HCT116 (cell line): ENCODE measurements around the gene GAGE12E.
"Not testable (repeated sequence)": the region's sequence is repeated elsewhere in the genome, so short reads cannot be mapped to it uniquely, and the experiment has no call there.

Source experiments
- EZH2 ChIP-seq: fragments of 200-600 bp; sonication (generic); IDR thresholded peaks from 2 replicates; pipeline ENCODE4 v1.6.1; 2017; ENCODE audit warnings: antibody characterized with exemption, mixed run types
- JUND ChIP-seq: IDR thresholded peaks from 2 replicates; pipeline ENCODE4 v1.6.1; 2012
- POLR2A ChIP-seq: IDR thresholded peaks from 2 replicates; pipeline ENCODE4 v1.7.0; 2011; ENCODE audit warnings: borderline replicate concordance; ENCODE audit not compliant: insufficient read depth, insufficient read length; ENCODE audit errors: extremely low read depth
- POLR2AphosphoS5 ChIP-seq: IDR thresholded peaks from 2 replicates; pipeline ENCODE4 v1.6.1; 2011; ENCODE audit warnings: mild to moderate bottlenecking, low read depth, low read length, moderate library complexity
- SP1 ChIP-seq: IDR thresholded peaks from 2 replicates; pipeline ENCODE4 v1.6.1; 2012; ENCODE audit warnings: low read depth
- SRF ChIP-seq: IDR thresholded peaks from 2 replicates; pipeline ENCODE4 v1.6.1; 2012; ENCODE audit warnings: low read depth
- ZNF274 ChIP-seq: fragments of 200-500 bp; sonication (Bioruptor generic); IDR thresholded peaks from 2 replicates; pipeline ENCODE4 v1.6.1; 2014; ENCODE audit warnings: mild to moderate bottlenecking, low read depth, low read length, inconsistent platforms
- TF ChIP-seq, protein P1 (sequence below): IDR thresholded peaks from 2 replicates; pipeline ENCODE4 v1.6.1; 2012; ENCODE audit warnings: low read depth
- TF ChIP-seq, protein P2 (sequence below): IDR thresholded peaks from 2 replicates; pipeline ENCODE4 v1.6.1; 2011; ENCODE audit warnings: mild to moderate bottlenecking, low read length, moderate library complexity; ENCODE audit not compliant: insufficient replicate concordance; ENCODE audit errors: extremely low read depth
- TF ChIP-seq, protein P3 (sequence below), 3 experiments: fragments of 200-600 bp in 1 of 3; sonication (generic) in 1 of 3; IDR thresholded peaks in 2 of 3; conservative IDR thresholded peaks in 1 of 3; 2 replicates each; pipeline ENCODE4 v1.5.1; 2012 to 2017; ENCODE audit warnings: low read depth in 2 of 3, low read length in 2 of 3, antibody characterized with exemption in 1 of 3, borderline replicate concordance in 1 of 3, control low read depth in 1 of 3, mild to moderate bottlenecking in 1 of 3, mixed read lengths in 1 of 3, mixed run types in 1 of 3, moderate library complexity in 1 of 3; ENCODE audit not compliant: insufficient read depth in 1 of 3

DNA sequence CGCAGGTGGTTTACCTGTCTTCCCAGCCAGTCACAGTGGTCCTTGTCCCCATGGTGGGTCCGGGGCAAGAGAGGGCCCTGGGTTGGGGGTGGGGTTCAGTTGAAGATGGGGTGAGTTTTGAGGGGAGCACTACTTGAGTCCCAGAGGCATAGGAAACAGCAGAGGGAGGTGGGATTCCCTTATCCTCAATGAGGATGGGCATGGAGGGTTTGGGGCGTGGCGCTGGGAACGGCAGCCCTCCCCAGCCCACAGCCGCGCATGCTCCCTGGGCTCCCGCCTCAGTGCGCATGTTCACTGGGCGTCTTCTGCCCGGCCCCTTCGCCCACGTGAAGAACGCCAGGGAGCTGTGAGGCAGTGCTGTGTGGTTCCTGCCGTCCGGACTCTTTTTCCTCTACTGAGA, 19.2 kb upstream of the GAGE12E start, which contains the start of gene GAGE12C:
- TF ChIP-seq, protein P1, sequence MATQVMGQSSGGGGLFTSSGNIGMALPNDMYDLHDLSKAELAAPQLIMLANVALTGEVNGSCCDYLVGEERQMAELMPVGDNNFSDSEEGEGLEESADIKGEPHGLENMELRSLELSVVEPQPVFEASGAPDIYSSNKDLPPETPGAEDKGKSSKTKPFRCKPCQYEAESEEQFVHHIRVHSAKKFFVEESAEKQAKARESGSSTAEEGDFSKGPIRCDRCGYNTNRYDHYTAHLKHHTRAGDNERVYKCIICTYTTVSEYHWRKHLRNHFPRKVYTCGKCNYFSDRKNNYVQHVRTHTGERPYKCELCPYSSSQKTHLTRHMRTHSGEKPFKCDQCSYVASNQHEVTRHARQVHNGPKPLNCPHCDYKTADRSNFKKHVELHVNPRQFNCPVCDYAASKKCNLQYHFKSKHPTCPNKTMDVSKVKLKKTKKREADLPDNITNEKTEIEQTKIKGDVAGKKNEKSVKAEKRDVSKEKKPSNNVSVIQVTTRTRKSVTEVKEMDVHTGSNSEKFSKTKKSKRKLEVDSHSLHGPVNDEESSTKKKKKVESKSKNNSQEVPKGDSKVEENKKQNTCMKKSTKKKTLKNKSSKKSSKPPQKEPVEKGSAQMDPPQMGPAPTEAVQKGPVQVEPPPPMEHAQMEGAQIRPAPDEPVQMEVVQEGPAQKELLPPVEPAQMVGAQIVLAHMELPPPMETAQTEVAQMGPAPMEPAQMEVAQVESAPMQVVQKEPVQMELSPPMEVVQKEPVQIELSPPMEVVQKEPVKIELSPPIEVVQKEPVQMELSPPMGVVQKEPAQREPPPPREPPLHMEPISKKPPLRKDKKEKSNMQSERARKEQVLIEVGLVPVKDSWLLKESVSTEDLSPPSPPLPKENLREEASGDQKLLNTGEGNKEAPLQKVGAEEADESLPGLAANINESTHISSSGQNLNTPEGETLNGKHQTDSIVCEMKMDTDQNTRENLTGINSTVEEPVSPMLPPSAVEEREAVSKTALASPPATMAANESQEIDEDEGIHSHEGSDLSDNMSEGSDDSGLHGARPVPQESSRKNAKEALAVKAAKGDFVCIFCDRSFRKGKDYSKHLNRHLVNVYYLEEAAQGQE, result not testable (repeated sequence)
- TF ChIP-seq, protein P2, sequence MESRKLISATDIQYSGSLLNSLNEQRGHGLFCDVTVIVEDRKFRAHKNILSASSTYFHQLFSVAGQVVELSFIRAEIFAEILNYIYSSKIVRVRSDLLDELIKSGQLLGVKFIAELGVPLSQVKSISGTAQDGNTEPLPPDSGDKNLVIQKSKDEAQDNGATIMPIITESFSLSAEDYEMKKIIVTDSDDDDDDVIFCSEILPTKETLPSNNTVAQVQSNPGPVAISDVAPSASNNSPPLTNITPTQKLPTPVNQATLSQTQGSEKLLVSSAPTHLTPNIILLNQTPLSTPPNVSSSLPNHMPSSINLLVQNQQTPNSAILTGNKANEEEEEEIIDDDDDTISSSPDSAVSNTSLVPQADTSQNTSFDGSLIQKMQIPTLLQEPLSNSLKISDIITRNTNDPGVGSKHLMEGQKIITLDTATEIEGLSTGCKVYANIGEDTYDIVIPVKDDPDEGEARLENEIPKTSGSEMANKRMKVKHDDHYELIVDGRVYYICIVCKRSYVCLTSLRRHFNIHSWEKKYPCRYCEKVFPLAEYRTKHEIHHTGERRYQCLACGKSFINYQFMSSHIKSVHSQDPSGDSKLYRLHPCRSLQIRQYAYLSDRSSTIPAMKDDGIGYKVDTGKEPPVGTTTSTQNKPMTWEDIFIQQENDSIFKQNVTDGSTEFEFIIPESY, result not testable (repeated sequence)
- not testable (repeated sequence) for TF ChIP-seq EZH2, SP1, JUND, SRF, POLR2A, ZNF274, POLR2AphosphoS5
- TF ChIP-seq, protein P3, sequence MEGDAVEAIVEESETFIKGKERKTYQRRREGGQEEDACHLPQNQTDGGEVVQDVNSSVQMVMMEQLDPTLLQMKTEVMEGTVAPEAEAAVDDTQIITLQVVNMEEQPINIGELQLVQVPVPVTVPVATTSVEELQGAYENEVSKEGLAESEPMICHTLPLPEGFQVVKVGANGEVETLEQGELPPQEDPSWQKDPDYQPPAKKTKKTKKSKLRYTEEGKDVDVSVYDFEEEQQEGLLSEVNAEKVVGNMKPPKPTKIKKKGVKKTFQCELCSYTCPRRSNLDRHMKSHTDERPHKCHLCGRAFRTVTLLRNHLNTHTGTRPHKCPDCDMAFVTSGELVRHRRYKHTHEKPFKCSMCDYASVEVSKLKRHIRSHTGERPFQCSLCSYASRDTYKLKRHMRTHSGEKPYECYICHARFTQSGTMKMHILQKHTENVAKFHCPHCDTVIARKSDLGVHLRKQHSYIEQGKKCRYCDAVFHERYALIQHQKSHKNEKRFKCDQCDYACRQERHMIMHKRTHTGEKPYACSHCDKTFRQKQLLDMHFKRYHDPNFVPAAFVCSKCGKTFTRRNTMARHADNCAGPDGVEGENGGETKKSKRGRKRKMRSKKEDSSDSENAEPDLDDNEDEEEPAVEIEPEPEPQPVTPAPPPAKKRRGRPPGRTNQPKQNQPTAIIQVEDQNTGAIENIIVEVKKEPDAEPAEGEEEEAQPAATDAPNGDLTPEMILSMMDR (IDR thresholded peaks at IDR 0.05 in 2 of 3, conservative IDR thresholded peaks at IDR 0.05 in 1 of 3; ENCODE audit: borderline replicate concordance in 1 of 3, insufficient read depth in 1 of 3, low read depth in 2 of 3, low read length in 2 of 3), result not testable (repeated sequence)
